K562 (cell line): ENCODE results near the gene CARMIL3. TPM values are rescaled to one million over a fixed set of nuclear protein-coding genes. Genes with fewer than 3 reads are reported as not detected.

Experiments
- ARID1B ChIP-seq: fragments of 450-650 bp; IDR thresholded peaks from 2 replicates; pipeline ENCODE4 v1.6.1; 2016; ENCODE audit warnings: antibody characterized with exemption, mild to moderate bottlenecking, inconsistent platforms
- CREB3L1 ChIP-seq: fragments of 450-650 bp; IDR thresholded peaks from 2 replicates; pipeline ENCODE4 v1.6.1; 2014; ENCODE audit warnings: low read depth, mild to moderate bottlenecking, moderate library complexity, borderline replicate concordance
- CREM ChIP-seq: IDR thresholded peaks from 2 replicates; pipeline ENCODE4 v1.6.1; 2014; ENCODE audit warnings: antibody characterized with exemption, low read depth
- FOXP1 ChIP-seq: sonication (generic); formaldehyde crosslinking; IDR thresholded peaks from 2 replicates; pipeline ENCODE4 v1.8.0; 2022; ENCODE audit warnings: mild to moderate bottlenecking, missing genetic modification reagents
- HCFC1 ChIP-seq: IDR thresholded peaks from 2 replicates; pipeline ENCODE4 v1.6.1; 2012; ENCODE audit warnings: low read depth, low read length, improper control_type of control experiment
- LARP7 ChIP-seq: fragments of 450-650 bp; IDR thresholded peaks from 2 replicates; pipeline ENCODE4 v1.6.1; 2016
- MNT ChIP-seq, 2 experiments: fragments of 450-650 bp; conservative IDR thresholded peaks; 2 replicates each; pipeline ENCODE4 v1.6.1; 2017; ENCODE audit warnings: mild to moderate bottlenecking in 2 of 2, moderate library complexity in 2 of 2
- MTF1 ChIP-seq: fragments of 250-450 bp; sonication (Bioruptor Pico); IDR thresholded peaks from 2 replicates; pipeline ENCODE4 v1.9.0; 2021; ENCODE audit warnings: moderate library complexity, mild to moderate bottlenecking, inconsistent platforms, borderline replicate concordance
- NR1H2 ChIP-seq: sonication (generic); formaldehyde crosslinking; IDR thresholded peaks from 2 replicates; pipeline ENCODE4 v1.4.0; 2020; ENCODE audit warnings: mild to moderate bottlenecking, missing genetic modification reagents
- POLR2A ChIP-seq: fragments of 450-650 bp; conservative IDR thresholded peaks from 2 replicates; pipeline ENCODE4 v1.6.1; 2016
- RBFOX2 ChIP-seq: fragments of 200-400 bp; formaldehyde crosslinking; IDR thresholded peaks from 2 replicates; pipeline ENCODE4 v1.6.1; 2017; ENCODE audit warnings: low read depth, mild to moderate bottlenecking, low read length, moderate library complexity
- RBM17 ChIP-seq: fragments of 200-400 bp; formaldehyde crosslinking; IDR thresholded peaks from 2 replicates; pipeline ENCODE4 v1.6.1; 2017; ENCODE audit warnings: low read depth, mild to moderate bottlenecking, low read length, borderline replicate concordance
- RCOR1 ChIP-seq, 2 experiments: IDR thresholded peaks; 2 replicates each; pipeline ENCODE4 v1.6.1; 2012; ENCODE audit warnings: low read depth in 2 of 2, low read length in 2 of 2, borderline replicate concordance in 1 of 2, improper control_type of control experiment in 1 of 2
- SIRT6 ChIP-seq: IDR thresholded peaks from one replicate; pipeline ENCODE4 v1.6.1; 2012; ENCODE audit warnings: low read depth, mild to moderate bottlenecking, control low read depth, inconsistent platforms, low read length, moderate library complexity
- SRF ChIP-seq, 2 experiments: fragments of 250-450, 450-650 bp in 1 of 2; sonication (Bioruptor Pico) in 1 of 2; sonication (generic) in 1 of 2; formaldehyde crosslinking; IDR thresholded peaks; 2 replicates each; pipeline versions ENCODE4 v1.5.0 to v1.5.1; 2020 to 2022; ENCODE audit warnings: mild to moderate bottlenecking in 1 of 2, missing genetic modification reagents in 1 of 2
- TCF7 ChIP-seq: sonication (generic); IDR thresholded peaks from 2 replicates; pipeline ENCODE4 v1.6.1; 2016; ENCODE audit warnings: antibody characterized with exemption, borderline replicate concordance
- ZC3H4 ChIP-seq: sonication (generic); formaldehyde crosslinking; IDR thresholded peaks from 2 replicates; pipeline ENCODE4 v1.9.0; 2021; ENCODE audit warnings: missing genetic modification reagents, borderline replicate concordance
- ZNF124 ChIP-seq: sonication (generic); formaldehyde crosslinking; IDR thresholded peaks from 2 replicates; pipeline ENCODE4 v1.8.1; 2022; ENCODE audit warnings: missing genetic modification reagents
- ZNF277 ChIP-seq: fragments of 250-450 bp; sonication (Bioruptor Pico); IDR thresholded peaks from 2 replicates; pipeline ENCODE4 v1.8.0; 2022; ENCODE audit warnings: inconsistent platforms, mild to moderate bottlenecking, moderate library complexity, borderline replicate concordance
- ZNF518B ChIP-seq: fragments of 250-450 bp; sonication (Bioruptor Pico); IDR thresholded peaks from 2 replicates; pipeline ENCODE4 v1.5.0; 2021; ENCODE audit warnings: mild to moderate bottlenecking, moderate library complexity
- polyA plus RNA-seq, 8 experiments: library from polyadenylated mRNA; depleted of rRNA in 4 of 8; stranded (reverse) in 5 of 8; unstranded in 3 of 8; fragments of >200 nt; fragmentation: Nextera tagmentation in 2 of 8; fragmentation: Illumina TruSeq in 1 of 8; extraction: Ambion mirVana in 2 of 8; extraction: Trizol in 1 of 8; gene quantifications; 2 replicates each; pipeline versions ENCODE4 v1.2.1 to v1.2.3, GENCODE V29; 2011 to 2014; ENCODE audit warnings: inconsistent platforms in 1 of 8, missing spikeins in 1 of 8
- total RNA-seq, 7 experiments: library from RNA; depleted of rRNA in 6 of 7; stranded (reverse); fragments of >200 nt in 6 of 7; fragmentation: Illumina TruSeq in 2 of 7; extraction: Trizol in 2 of 7; gene quantifications; 2 replicates each; pipeline versions ENCODE4 v1.2.1 to v1.2.3, GENCODE V29; 2011 to 2021; ENCODE audit warnings: low replicate concordance in 1 of 7

CARMIL3 gene
- total and polyA plus RNA-seq, 9 of the 15 experiments (the other 6 are each of a cell fraction or from before 2014, with no cell fraction given) = 0.01 to 0.11 (median 0.05) TPM; not detected in 5

- TF ChIP-seq RBFOX2 = peak; percentile 76
- 0 out of 4 replicates have a peak, but pooled peaks of 1 of the 2 experiments have one; percentile 4 for TF ChIP-seq RCOR1 (IDR thresholded peaks at IDR 0.05; ENCODE audit: borderline replicate concordance in 1 of 2, low read depth in 2 of 2, low read length in 2 of 2)
- no peak for TF ChIP-seq RBM17
- peak; percentile 68 for TF ChIP-seq POLR2A
- no peak for TF ChIP-seq LARP7
- TF ChIP-seq CREB3L1 = 0 out of 2 replicates have a peak, but pooled peaks have one; percentile 21
- TF ChIP-seq NR1H2 = no peak
- no peak for TF ChIP-seq SRF (CRISPR knock-in tag; IDR thresholded peaks at IDR 0.05)
- TF ChIP-seq SIRT6 = no peak
- peak; percentile 47; the same call in 1 of the 2 replicates for TF ChIP-seq FOXP1 (CRISPR knock-in tag)
- no peak for TF ChIP-seq HCFC1
- TF ChIP-seq ZC3H4 = no peak
- no peak for TF ChIP-seq ZNF277 (CRISPR knock-in tag)
- no peak for TF ChIP-seq ZNF518B (CRISPR knock-in tag)
- TF ChIP-seq ZNF124 (CRISPR knock-in tag) = no peak
- no peak for TF ChIP-seq ARID1B
- no peak for TF ChIP-seq TCF7
- TF ChIP-seq MNT (conservative IDR thresholded peaks at IDR 0.05) = peak in 1 of 2 experiments; percentile 35; a peak in 1 of 4 replicates
- peak; percentile 52 for TF ChIP-seq CREM
- no peak for TF ChIP-seq MTF1 (CRISPR knock-in tag)
Observed at GRCh38 chr14:24080888-24081738, 29.3 kb downstream of the CARMIL3 start (continued).
